Measurements from ENCODE around the gene IL5. TPM values are rescaled to one million over a fixed set of nuclear protein-coding genes. Genes with fewer than 3 reads are reported as not detected.

Gene IL5
- total and polyA plus RNA-seq, 2 donors (not counting 3 experiments of a cell fraction or from before 2014, with no cell fraction given): not detected

DNA sequence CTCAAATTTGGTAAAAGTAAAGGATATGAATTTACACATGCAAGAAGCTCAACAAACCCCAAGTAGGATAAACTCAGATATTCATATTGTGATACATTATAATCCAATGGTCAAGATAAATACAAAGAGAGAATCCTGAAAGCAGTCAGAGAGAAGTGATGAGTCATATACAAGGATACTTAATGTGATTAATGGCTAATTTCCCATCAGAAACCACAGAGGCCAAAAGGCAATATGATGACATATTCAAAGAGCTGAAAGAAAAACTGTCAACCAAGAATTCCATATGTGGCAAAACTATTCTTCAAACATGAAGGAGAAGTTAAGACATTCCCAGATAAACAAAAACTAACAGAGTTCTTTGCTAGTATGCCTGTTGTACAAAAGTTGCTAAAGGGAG lies 33.2 kb downstream of the IL5 start:
- no peak overlapping the region for H2AFZ ChIP-seq (ENCODE audit: low read depth, low read length)
- peak overlapping the region; percentile 34 for H3K4me2 ChIP-seq (ENCODE audit: insufficient read depth, low read length)
- H3K9me1 ChIP-seq (replicated peaks; ENCODE audit: control insufficient read depth, extremely low read depth, insufficient read depth, low read length): no peaks in the 10 kb centered on the region
- intact Hi-C loops (cut with micrococcal nuclease) (no loop called here), dilution Hi-C loops (cut with MboI; ENCODE audit: extremely low pct_ligation_motif_present, low sequenced_read_pairs) (no loop called here)
- H3K27me3 ChIP-seq (ENCODE audit: control insufficient read depth in 2 of 2, insufficient read depth in 2 of 2, low read length in 2 of 2): no peaks in the 10 kb centered on the region
- H4K20me1 ChIP-seq (replicated peaks; ENCODE audit: control insufficient read depth, extremely low read depth, insufficient read depth, low read length): no peaks in the 10 kb centered on the region
- FAIRE-seq: peak; percentile 49
- H3K27ac ChIP-seq (ENCODE audit: insufficient read depth, low read depth, low read length): peak overlapping the region; percentile 38
- POLR2A ChIA-PET: interaction anchor here (0.6 kb wide), 1 partner anchor 235 kb away, joined by 3 read pairs; no protein-coding TSS in a partner anchor
- peaks cover 18% of the 10 kb centered on the region for H3K4me1 ChIP-seq (ENCODE audit: control insufficient read depth, extremely low read depth, insufficient read depth, low read length)
- no peaks in the 10 kb centered on the region for H3K36me3 ChIP-seq (ENCODE audit: control insufficient read depth in 2 of 2, extremely low read depth in 1 of 2, insufficient read depth in 2 of 2, low read length in 2 of 2)
- H3K79me2 ChIP-seq (ENCODE audit: control insufficient read depth, insufficient read depth, low read length): no peaks in the 10 kb centered on the region
- no peak overlapping the region for H3K9ac ChIP-seq (replicated peaks; ENCODE audit: extremely low read depth, insufficient read depth, low read length)
- peak; percentile 73 for DNase-seq (ENCODE audit: low read depth, low spot score)
- TF ChIP-seq POLR2A (IDR thresholded peaks at IDR 0.05; ENCODE audit: low read depth, low read length): peak; percentile 16
- peak; percentile 86 for TF ChIP-seq FOS (IDR thresholded peaks at IDR 0.05; ENCODE audit: borderline replicate concordance, insufficient read depth, low read length)
- TF ChIP-seq JUN (IDR thresholded peaks at IDR 0.05; ENCODE audit: borderline replicate concordance, insufficient read depth, insufficient read length, low read depth): peak; percentile 96
- TF ChIP-seq EZH2 (IDR thresholded peaks at IDR 0.05; ENCODE audit: borderline replicate concordance, low read depth, low read length, severe bottlenecking): no peak
- BruUV-seq (replicated peaks): no TSS peak
- CTCF ChIA-PET: interaction anchor here (0.9 to 2.6 kb wide), 9 partner anchors 9 to 310 kb away, joined by 3 to 19 read pairs (median 6); partner anchors contain the start of gene IRF1
- no peak overlapping the region for H3K4me3 ChIP-seq (replicated peaks in 1 of 3; ENCODE audit: insufficient read depth in 1 of 3, low read depth in 1 of 3, low read length in 3 of 3)
- no peaks in the 10 kb centered on the region for H3K9me3 ChIP-seq (replicated peaks; ENCODE audit: control insufficient read depth, insufficient read depth, low read length)

DNA sequence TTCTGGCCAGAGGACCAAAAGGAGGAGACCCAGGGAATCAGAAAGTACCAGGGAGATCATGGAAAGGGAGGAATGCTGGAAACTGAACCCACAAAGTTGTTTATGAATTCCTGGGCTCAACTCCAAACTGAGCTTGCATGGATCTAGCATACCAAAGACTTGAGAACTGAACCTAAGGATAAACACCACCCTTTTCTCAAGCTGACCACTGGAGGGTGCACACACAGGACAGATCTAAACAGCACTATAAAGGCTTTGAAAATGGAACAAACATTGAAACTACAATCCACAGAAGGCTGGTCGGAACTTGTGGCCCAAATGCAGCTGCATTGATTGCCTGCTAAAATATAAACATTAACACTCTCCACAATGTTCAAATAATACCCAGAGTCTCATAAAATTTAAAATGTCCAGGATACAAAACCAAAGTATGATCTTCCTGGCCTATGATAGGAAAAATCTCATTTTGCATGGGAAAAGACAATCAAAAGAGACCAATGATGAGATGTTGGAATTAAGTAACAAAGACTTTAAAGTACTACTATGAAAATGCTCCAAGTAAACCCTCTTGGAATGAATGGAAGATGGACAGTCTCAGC lies 37.1 kb downstream of the IL5 start:
- TF ChIP-seq, protein P1, sequence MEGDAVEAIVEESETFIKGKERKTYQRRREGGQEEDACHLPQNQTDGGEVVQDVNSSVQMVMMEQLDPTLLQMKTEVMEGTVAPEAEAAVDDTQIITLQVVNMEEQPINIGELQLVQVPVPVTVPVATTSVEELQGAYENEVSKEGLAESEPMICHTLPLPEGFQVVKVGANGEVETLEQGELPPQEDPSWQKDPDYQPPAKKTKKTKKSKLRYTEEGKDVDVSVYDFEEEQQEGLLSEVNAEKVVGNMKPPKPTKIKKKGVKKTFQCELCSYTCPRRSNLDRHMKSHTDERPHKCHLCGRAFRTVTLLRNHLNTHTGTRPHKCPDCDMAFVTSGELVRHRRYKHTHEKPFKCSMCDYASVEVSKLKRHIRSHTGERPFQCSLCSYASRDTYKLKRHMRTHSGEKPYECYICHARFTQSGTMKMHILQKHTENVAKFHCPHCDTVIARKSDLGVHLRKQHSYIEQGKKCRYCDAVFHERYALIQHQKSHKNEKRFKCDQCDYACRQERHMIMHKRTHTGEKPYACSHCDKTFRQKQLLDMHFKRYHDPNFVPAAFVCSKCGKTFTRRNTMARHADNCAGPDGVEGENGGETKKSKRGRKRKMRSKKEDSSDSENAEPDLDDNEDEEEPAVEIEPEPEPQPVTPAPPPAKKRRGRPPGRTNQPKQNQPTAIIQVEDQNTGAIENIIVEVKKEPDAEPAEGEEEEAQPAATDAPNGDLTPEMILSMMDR (IDR thresholded peaks at IDR 0.05; ENCODE audit: extremely low read depth in 1 of 2, insufficient read depth in 1 of 2, low read depth in 1 of 2, low read length in 2 of 2): peak; percentile 43 to 68
- TF ChIP-seq MYC (IDR thresholded peaks at IDR 0.05; ENCODE audit: low read depth, low read length): no peak
- TF ChIP-seq, protein P2, sequence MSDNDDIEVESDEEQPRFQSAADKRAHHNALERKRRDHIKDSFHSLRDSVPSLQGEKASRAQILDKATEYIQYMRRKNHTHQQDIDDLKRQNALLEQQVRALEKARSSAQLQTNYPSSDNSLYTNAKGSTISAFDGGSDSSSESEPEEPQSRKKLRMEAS (IDR thresholded peaks at IDR 0.05; ENCODE audit: insufficient read depth, insufficient read length): no peak
- no peak for TF ChIP-seq POLR2A (IDR thresholded peaks at IDR 0.05; ENCODE audit: low read depth, low read length)
- TF ChIP-seq JUN (IDR thresholded peaks at IDR 0.05; ENCODE audit: borderline replicate concordance, insufficient read depth, insufficient read length, low read depth): no peak
- H4K20me1 ChIP-seq (replicated peaks; ENCODE audit: control insufficient read depth, extremely low read depth, insufficient read depth, low read length): no peaks in the 10 kb centered on the region
- CTCF ChIA-PET: interaction anchor here (0.5 to 3.6 kb wide), 22 partner anchors 8 to 377 kb away, joined by 3 to 35 read pairs (median 4); partner anchors contain the start of gene IRF1
- H3K9ac ChIP-seq (replicated peaks; ENCODE audit: extremely low read depth, insufficient read depth, low read length): no peak overlapping the region
- intact Hi-C loops (cut with micrococcal nuclease) (loop anchor here (5.0 kb wide), 1 partner anchor 316 kb away; no protein-coding TSS in a partner anchor), dilution Hi-C loops (cut with MboI; ENCODE audit: extremely low pct_ligation_motif_present, low sequenced_read_pairs) (no loop called here)
- H3K79me2 ChIP-seq (ENCODE audit: control insufficient read depth, insufficient read depth, low read length): no peaks in the 10 kb centered on the region
- H2AFZ ChIP-seq (ENCODE audit: low read depth, low read length): no peak overlapping the region
- H3K27me3 ChIP-seq (ENCODE audit: control insufficient read depth in 2 of 2, insufficient read depth in 2 of 2, low read length in 2 of 2): no peaks in the 10 kb centered on the region
- no peak overlapping the region for H3K27ac ChIP-seq (ENCODE audit: insufficient read depth, low read depth, low read length)
- peaks cover 35% of the 10 kb centered on the region for H3K4me1 ChIP-seq (ENCODE audit: control insufficient read depth, extremely low read depth, insufficient read depth, low read length)
- POLR2A ChIA-PET: no interaction called here
- H3K9me1 ChIP-seq (replicated peaks; ENCODE audit: control insufficient read depth, extremely low read depth, insufficient read depth, low read length): no peaks in the 10 kb centered on the region
- no peaks in the 10 kb centered on the region for H3K9me3 ChIP-seq (replicated peaks; ENCODE audit: control insufficient read depth, insufficient read depth, low read length)
- no TSS peak for BruUV-seq (replicated peaks)
- FAIRE-seq: peak; percentile 89
- H3K4me2 ChIP-seq (ENCODE audit: insufficient read depth, low read length): no peak overlapping the region
- no peak overlapping the region for H3K4me3 ChIP-seq (replicated peaks in 1 of 3; ENCODE audit: insufficient read depth in 1 of 3, low read depth in 1 of 3, low read length in 3 of 3)
- peak; percentile 67 for DNase-seq (ENCODE audit: low read depth, low spot score)
- H3K36me3 ChIP-seq (ENCODE audit: control insufficient read depth in 2 of 2, extremely low read depth in 1 of 2, insufficient read depth in 2 of 2, low read length in 2 of 2): no peaks in the 10 kb centered on the region

All from endothelial cell of umbilical vein (primary cell).